H1 (cell line): ENCODE results near the gene FGFRL1. TPM values are rescaled to one million over a fixed set of nuclear protein-coding genes. Genes with fewer than 3 reads are reported as not detected.

Experiments used
- CTCF ChIA-PET: fragments of 300-600 bp; sonication (Branson Sonifier 250); formaldehyde crosslinking; loops from one replicate; lab custom pipeline; 2021; ENCODE audit not compliant: partially characterized antibody; lab: Charles Lee
- POLR2A ChIA-PET: fragments of 300-600 bp; sonication (Branson Sonifier 250); formaldehyde crosslinking; loops from one replicate; lab custom pipeline; 2021; ENCODE audit warnings: inconsistent platforms; ENCODE audit not compliant: partially characterized antibody; lab: Charles Lee
- DNase-seq, 2 experiments: peaks; one replicate each; pipeline versions ENCODE4 v3.0.0 to v3.0.0-alpha.2; 2010 to 2022; ENCODE audit warnings: low spot score in 2 of 2, low read depth in 1 of 2, mixed read lengths in 1 of 2
- FAIRE-seq: peaks from 2 replicates; lab custom pipeline; 2011; peaks lifted over from hg19 to GRCh38; lab: Jason Lieb, UNC
- H2AFZ ChIP-seq: 2 replicates; pipeline ENCODE4 v1.8.1; 2012; ENCODE audit warnings: low read length, inconsistent platforms
- H2AK5ac ChIP-seq: 2 replicates; pipeline ENCODE4 v1.6.1; 2013; ENCODE audit warnings: low read depth, low read length
- H2BK120ac ChIP-seq: replicated peaks from 2 replicates; pipeline ENCODE3; 2013; ENCODE audit warnings: low read depth, low read length, inconsistent platforms
- H2BK12ac ChIP-seq: 2 replicates; pipeline ENCODE4 v1.6.1; 2013; ENCODE audit warnings: low read depth, low read length
- H2BK15ac ChIP-seq: 2 replicates; pipeline ENCODE4 v1.6.1; 2013; ENCODE audit warnings: low read length
- H2BK20ac ChIP-seq: 2 replicates; pipeline ENCODE4 v1.6.1; 2013; ENCODE audit warnings: low read length
- H2BK5ac ChIP-seq: 2 replicates; pipeline ENCODE4 v1.6.1; 2013; ENCODE audit warnings: low read depth, low read length
- H3K14ac ChIP-seq: 2 replicates; pipeline ENCODE4 v1.6.1; 2013; ENCODE audit warnings: inconsistent platforms; ENCODE audit not compliant: insufficient read length
- H3K18ac ChIP-seq: 2 replicates; pipeline ENCODE4 v1.6.1; 2013; ENCODE audit warnings: low read length; ENCODE audit errors: extremely low read depth
- H3K23ac ChIP-seq: 2 replicates; pipeline ENCODE4 v1.6.1; 2013; ENCODE audit warnings: inconsistent platforms; ENCODE audit not compliant: insufficient read length
- H3K23me2 ChIP-seq: 2 replicates; pipeline ENCODE4 v1.6.1; 2013; ENCODE audit warnings: low read depth, low read length
- H3K27ac ChIP-seq: 2 replicates; pipeline ENCODE4 v1.6.1; 2011; ENCODE audit warnings: low read depth, low read length, inconsistent platforms
- H3K27me3 ChIP-seq, 4 experiments: replicated peaks in 1 of 4; 1 replicate in 1 of 4; 2 replicates in 3 of 4; pipeline versions ENCODE4 v1.6.1 to v1.8.1; 2011 to 2013; ENCODE audit warnings: low read length in 3 of 4, mild to moderate bottlenecking in 3 of 4, inconsistent platforms in 2 of 4, mixed read lengths in 2 of 4, moderate library complexity in 1 of 4; ENCODE audit not compliant: control insufficient read depth in 3 of 4, insufficient read depth in 3 of 4; ENCODE audit errors: extremely low read depth in 1 of 4
- H3K36me3 ChIP-seq, 4 experiments: 2 replicates each; pipeline versions ENCODE4 v1.6.1 to v1.8.1; 2011 to 2013; ENCODE audit warnings: mild to moderate bottlenecking in 4 of 4, low read length in 3 of 4, moderate library complexity in 2 of 4, control low read depth in 1 of 4, inconsistent platforms in 1 of 4; ENCODE audit not compliant: insufficient read depth in 4 of 4, control insufficient read depth in 2 of 4
- H3K4ac ChIP-seq: replicated peaks from 2 replicates; pipeline ENCODE3; 2013; ENCODE audit warnings: low read length, low read depth, mixed read lengths, inconsistent platforms; ENCODE audit not compliant: insufficient read length
- H3K4me1 ChIP-seq, 4 experiments: replicated peaks in 1 of 4; 1 replicate in 1 of 4; 2 replicates in 3 of 4; pipeline versions ENCODE4 v1.6.1 to v1.8.1; 2011 to 2013; ENCODE audit warnings: low read length in 3 of 4, inconsistent platforms in 2 of 4, mixed read lengths in 1 of 4; ENCODE audit not compliant: insufficient read depth in 4 of 4, control insufficient read depth in 3 of 4
- H3K4me2 ChIP-seq, 2 experiments: 2 replicates each; pipeline versions ENCODE4 v1.6.1 to v1.8.1; 2011 to 2013; ENCODE audit warnings: low read depth in 2 of 2, low read length in 2 of 2, control low read depth in 1 of 2, inconsistent platforms in 1 of 2, mild to moderate bottlenecking in 1 of 2; ENCODE audit not compliant: insufficient read depth in 1 of 2
- H3K4me3 ChIP-seq, 4 experiments: fragments of 200-600, 300-600 bp in 1 of 4; sonication (generic), shearing (Covaris generic), sonication (Bioruptor Twin) in 1 of 4; 2 replicates each; pipeline versions ENCODE4 v1.5.1 to v1.8.1; 2011 to 2016; ENCODE audit warnings: low read length in 4 of 4, low read depth in 3 of 4, control low read depth in 2 of 4, inconsistent platforms in 2 of 4, mild to moderate bottlenecking in 2 of 4, mixed read lengths in 1 of 4, moderate library complexity in 1 of 4; ENCODE audit not compliant: insufficient read depth in 2 of 4; ENCODE audit errors: extremely low read depth in 1 of 4
- H3K56ac ChIP-seq: replicated peaks from 2 replicates; pipeline ENCODE3; 2013; ENCODE audit warnings: low read depth, mild to moderate bottlenecking, mixed read lengths, low read length, inconsistent platforms; ENCODE audit not compliant: insufficient read length
- H3K79me1 ChIP-seq: 2 replicates; pipeline ENCODE4 v1.6.1; 2013; ENCODE audit warnings: low read depth, low read length, control low read depth
- H3K79me2 ChIP-seq, 2 experiments: 2 replicates each; pipeline versions ENCODE4 v1.6.1 to v1.8.1; 2012 to 2013; ENCODE audit warnings: low read length in 2 of 2, mild to moderate bottlenecking in 2 of 2, inconsistent platforms in 1 of 2; ENCODE audit not compliant: insufficient read depth in 2 of 2, control insufficient read depth in 1 of 2
- H3K9ac ChIP-seq, 4 experiments: replicated peaks in 1 of 4; 1 replicate in 1 of 4; 2 replicates in 3 of 4; pipeline versions ENCODE4 v1.6.1 to v1.8.1; 2011 to 2013; ENCODE audit warnings: low read depth in 3 of 4, low read length in 3 of 4, control low read depth in 2 of 4, mild to moderate bottlenecking in 2 of 4, moderate library complexity in 2 of 4, inconsistent platforms in 1 of 4; ENCODE audit errors: extremely low read depth in 1 of 4
- H3K9me3 ChIP-seq, 2 experiments: 2 replicates each; pipeline versions ENCODE4 v1.6.1 to v1.8.1; 2012 to 2013; ENCODE audit warnings: mild to moderate bottlenecking in 2 of 2, moderate library complexity in 2 of 2, control low read depth in 1 of 2, inconsistent platforms in 1 of 2, low read depth in 1 of 2, low read length in 1 of 2, mixed read lengths in 1 of 2; ENCODE audit not compliant: insufficient read depth in 2 of 2
- H4K20me1 ChIP-seq, 2 experiments: replicated peaks in 1 of 2; 2 replicates each; pipeline versions ENCODE3 to v1.8.1; 2011 to 2013; ENCODE audit warnings: inconsistent platforms in 2 of 2, low read length in 2 of 2, mild to moderate bottlenecking in 1 of 2; ENCODE audit not compliant: insufficient read depth in 2 of 2, control insufficient read depth in 1 of 2
- H4K5ac ChIP-seq: 2 replicates; pipeline ENCODE4 v1.6.1; 2013; ENCODE audit warnings: low read length, low read depth, mixed read lengths, inconsistent platforms; ENCODE audit not compliant: insufficient read length
- H4K8ac ChIP-seq: 2 replicates; pipeline ENCODE4 v1.8.0; 2013; ENCODE audit warnings: mild to moderate bottlenecking, moderate library complexity, low read length, inconsistent platforms; ENCODE audit not compliant: insufficient read depth; ENCODE audit errors: extremely low read depth
- H4K91ac ChIP-seq: replicated peaks from 2 replicates; pipeline ENCODE3; 2013; ENCODE audit warnings: low read length, mixed read lengths, inconsistent platforms; ENCODE audit not compliant: insufficient read length
- BACH1 ChIP-seq: IDR thresholded peaks from 2 replicates; pipeline ENCODE4 v1.6.1; 2012; ENCODE audit warnings: low read length, improper control_type of control experiment
- FOSL1 ChIP-seq: IDR thresholded peaks from 2 replicates; pipeline ENCODE4 v1.6.1; 2011; ENCODE audit warnings: mild to moderate bottlenecking, low read depth, low read length, moderate library complexity; ENCODE audit not compliant: insufficient read depth
- HDAC6 ChIP-seq: IDR thresholded peaks from one replicate; pipeline ENCODE4 v1.7.1; 2012; ENCODE audit warnings: low read depth, mild to moderate bottlenecking, inconsistent platforms, low read length, moderate library complexity
- RAD21 ChIP-seq, 2 experiments: IDR thresholded peaks in 1 of 2; conservative IDR thresholded peaks in 1 of 2; 2 replicates each; pipeline ENCODE4 v1.6.1; 2011; ENCODE audit warnings: low read depth in 2 of 2, low read length in 2 of 2, improper control_type of control experiment in 1 of 2, inconsistent platforms in 1 of 2, mild to moderate bottlenecking in 1 of 2, moderate library complexity in 1 of 2
- SIN3A ChIP-seq, 2 experiments: IDR thresholded peaks in 1 of 2; conservative IDR thresholded peaks in 1 of 2; 2 replicates each; pipeline ENCODE4 v1.6.1; 2011 to 2012; ENCODE audit warnings: low read length in 2 of 2, improper control_type of control experiment in 1 of 2, low read depth in 1 of 2, mild to moderate bottlenecking in 1 of 2
- TAF7 ChIP-seq: optimal IDR thresholded peaks from 2 replicates; pipeline ENCODE3; 2011; ENCODE audit warnings: low read depth, mild to moderate bottlenecking, inconsistent platforms, low read length, moderate library complexity, borderline replicate concordance
- YY1 ChIP-seq: IDR thresholded peaks from 2 replicates; pipeline ENCODE4 v1.6.1; 2011; ENCODE audit warnings: low read depth, mild to moderate bottlenecking, low read length
- WGBS, 2 experiments: shearing (Covaris generic) in 1 of 2; methylation state at CpG; one replicate each; pipeline versions ENCODE4 v1.1.6 to v1.1.7; 2013 to 2015; ENCODE audit warnings: low lambda C conversion rate in 2 of 2, mixed read lengths in 2 of 2, inconsistent platforms in 1 of 2, low coverage in 1 of 2, missing lambda C conversion rate in 1 of 2; ENCODE audit not compliant: insufficient replicate concordance in 2 of 2, insufficient coverage in 1 of 2, insufficient read length in 1 of 2; ENCODE audit errors: extremely low coverage in 1 of 2, missing lambda C conversion rate in 1 of 2; 5-methylcytosine and 5-hydroxymethylcytosine counted together
- polyA plus RNA-seq, 7 experiments: library from polyadenylated mRNA; depleted of rRNA in 3 of 7; stranded (reverse) in 5 of 7; unstranded in 2 of 7; fragments of >200 nt in 5 of 7; fragments of 200-250 nt in 2 of 7; gene quantifications; 1 replicate in 5 of 7; 2 replicates in 1 of 7; 4 replicates in 1 of 7; pipeline versions ENCODE4 v1.2.1 to v1.2.3, GENCODE V29; 2011 to 2013; ENCODE audit warnings: missing spikeins in 2 of 7, mixed read lengths in 2 of 7
- total RNA-seq: library from RNA; stranded (reverse); fragmentation: NEBNext Ultra II Directional; extraction: Animal tissue kit (Norgen Biotek cat#: 25700); gene quantifications from 2 replicates; pipeline ENCODE4 v1.2.1, GENCODE V29; 2021
- TF ChIP-seq, protein P1 (sequence below), 3 experiments: IDR thresholded peaks; 1 replicate in 2 of 3; 2 replicates in 1 of 3; pipeline versions ENCODE4 v1.5.1 to v1.6.1; 2011; ENCODE audit warnings: low read length in 3 of 3, mild to moderate bottlenecking in 3 of 3, inconsistent platforms in 2 of 3, low read depth in 1 of 3, moderate library complexity in 1 of 3; ENCODE audit not compliant: insufficient read depth in 1 of 3; ENCODE audit errors: control extremely low read depth in 1 of 3

The FGFRL1 gene
- total and polyA plus RNA-seq, 2 of the 8 experiments (the other 6 are each of a cell fraction or from before 2014, with no cell fraction given), result 18.9 to 34.6 TPM

DNA sequence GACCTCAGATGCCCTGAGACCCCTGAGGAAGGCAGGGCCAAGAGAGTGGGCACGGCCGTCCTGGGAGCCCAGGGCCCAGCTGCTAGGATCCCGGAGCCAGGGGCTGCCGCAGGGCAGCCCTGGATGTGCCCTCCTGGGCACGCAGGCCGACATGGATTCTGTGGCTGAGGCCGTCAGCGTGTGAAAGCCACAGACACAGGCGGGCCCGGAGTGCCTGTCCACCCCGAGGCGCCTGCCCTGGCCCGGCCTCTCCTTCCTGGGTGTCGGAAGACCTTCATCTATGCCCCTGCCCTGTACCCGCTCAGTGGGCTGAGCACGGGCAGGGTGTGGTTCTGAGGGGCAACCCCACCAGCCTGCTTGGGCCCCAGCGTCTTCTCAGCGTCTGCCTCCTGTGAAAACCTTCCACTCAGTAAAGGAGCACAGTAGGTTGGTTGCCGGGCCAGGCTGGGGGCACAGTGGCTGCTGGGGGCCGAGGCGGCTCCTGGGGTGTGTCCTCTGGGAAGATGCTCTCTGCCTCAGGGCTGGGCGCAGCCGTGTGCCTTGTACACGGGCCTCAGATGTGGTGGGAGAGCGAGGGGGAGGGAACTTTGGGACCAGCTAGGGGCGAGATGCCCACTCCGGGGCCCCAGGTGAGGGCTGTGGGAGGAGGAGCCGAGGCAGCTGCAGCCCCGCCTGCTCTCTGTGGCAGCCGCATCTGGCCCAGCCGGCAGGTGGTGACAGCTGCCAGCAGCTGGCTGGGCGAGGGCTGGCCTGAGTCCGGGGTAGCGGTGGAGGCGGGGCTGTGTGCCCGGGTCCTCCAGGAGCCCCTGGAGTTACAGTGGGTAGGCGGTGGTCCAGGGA lies 20.8 kb downstream of the FGFRL1 start:
- H3K9me3 ChIP-seq, result no peaks in the 10 kb centered on the region
- no peak overlapping the region for H2AK5ac ChIP-seq
- no peak overlapping the region for H3K4ac ChIP-seq
- WGBS, 2 experiments, result 87% methylated on average over 27 of the region's 37 CpGs; no CpG with 5 or more reads in 1 of the 2 experiments
- peak overlapping the region; percentile 85 for H4K8ac ChIP-seq
- no peaks in the 10 kb centered on the region for H3K23me2 ChIP-seq
- H3K4me1 ChIP-seq, result peaks cover 0 to 8% (median 0%) of the 10 kb centered on the region in 4 experiments; a peak in 2 of 7 replicates
- H3K14ac ChIP-seq, result no peak overlapping the region
- no peak overlapping the region for H3K9ac ChIP-seq
- no peak overlapping the region for H4K5ac ChIP-seq
- H2BK12ac ChIP-seq, result no peak overlapping the region
- H3K27ac ChIP-seq, result no peak overlapping the region
- H2AFZ ChIP-seq, result no peak overlapping the region
- POLR2A ChIA-PET, result interaction anchor here (0.7 to 2.3 kb wide), 2 partner anchors 15 to 73 kb away, joined by 4 to 7 read pairs; no protein-coding TSS in a partner anchor
- FAIRE-seq (no peak), DNase-seq (no peak)
- H2BK20ac ChIP-seq, result no peak overlapping the region
- no peak overlapping the region for H3K23ac ChIP-seq
- H3K27me3 ChIP-seq, result no peaks in the 10 kb centered on the region
- CTCF ChIA-PET, result no interaction called here
- no peaks in the 10 kb centered on the region for H3K79me2 ChIP-seq
- H3K4me3 ChIP-seq, result no peak overlapping the region
- no peak overlapping the region for H2BK120ac ChIP-seq
- no peak overlapping the region for H3K4me2 ChIP-seq
- H3K36me3 ChIP-seq, result no peaks in the 10 kb centered on the region
- H4K91ac ChIP-seq, result no peak overlapping the region
- H3K18ac ChIP-seq, result no peak overlapping the region
- H2BK15ac ChIP-seq, result no peak overlapping the region
- H3K56ac ChIP-seq, result no peak overlapping the region
- H3K79me1 ChIP-seq, result no peaks in the 10 kb centered on the region
- H2BK5ac ChIP-seq, result no peak overlapping the region
- peaks cover 0 to 2% of the 10 kb centered on the region in 2 experiments for H4K20me1 ChIP-seq
- TF ChIP-seq TAF7 (no peak), FOSL1 (no peak), HDAC6 (no peak), SIN3A (conservative IDR thresholded peaks at IDR 0.05 in 1 of 2, IDR thresholded peaks at IDR 0.05 in 1 of 2; ENCODE audit: low read depth in 1 of 2, low read length in 2 of 2) (no peak), BACH1 (no peak), RAD21 (IDR thresholded peaks at IDR 0.05 in 1 of 2, conservative IDR thresholded peaks at IDR 0.05 in 1 of 2; ENCODE audit: low read depth in 2 of 2, low read length in 2 of 2) (peak in 1 of 2 experiments; percentile 39; a peak in 2 of 4 replicates), YY1 (no peak)
- TF ChIP-seq, protein P1, sequence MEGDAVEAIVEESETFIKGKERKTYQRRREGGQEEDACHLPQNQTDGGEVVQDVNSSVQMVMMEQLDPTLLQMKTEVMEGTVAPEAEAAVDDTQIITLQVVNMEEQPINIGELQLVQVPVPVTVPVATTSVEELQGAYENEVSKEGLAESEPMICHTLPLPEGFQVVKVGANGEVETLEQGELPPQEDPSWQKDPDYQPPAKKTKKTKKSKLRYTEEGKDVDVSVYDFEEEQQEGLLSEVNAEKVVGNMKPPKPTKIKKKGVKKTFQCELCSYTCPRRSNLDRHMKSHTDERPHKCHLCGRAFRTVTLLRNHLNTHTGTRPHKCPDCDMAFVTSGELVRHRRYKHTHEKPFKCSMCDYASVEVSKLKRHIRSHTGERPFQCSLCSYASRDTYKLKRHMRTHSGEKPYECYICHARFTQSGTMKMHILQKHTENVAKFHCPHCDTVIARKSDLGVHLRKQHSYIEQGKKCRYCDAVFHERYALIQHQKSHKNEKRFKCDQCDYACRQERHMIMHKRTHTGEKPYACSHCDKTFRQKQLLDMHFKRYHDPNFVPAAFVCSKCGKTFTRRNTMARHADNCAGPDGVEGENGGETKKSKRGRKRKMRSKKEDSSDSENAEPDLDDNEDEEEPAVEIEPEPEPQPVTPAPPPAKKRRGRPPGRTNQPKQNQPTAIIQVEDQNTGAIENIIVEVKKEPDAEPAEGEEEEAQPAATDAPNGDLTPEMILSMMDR (IDR thresholded peaks at IDR 0.05; ENCODE audit: control extremely low read depth in 1 of 3, insufficient read depth in 1 of 3, low read depth in 1 of 3, low read length in 3 of 3), result peak in 1 of 3 experiments; percentile 20; a peak in 1 of 4 replicates
